ENCODE measurements around the gene ZBTB44. TPM values are rescaled to one million over a fixed set of nuclear protein-coding genes. Genes with fewer than 3 reads are reported as not detected.

The ZBTB44 gene
- total RNA-seq, 1 experiment from 2014 or later: 27.5 TPM

DNA sequence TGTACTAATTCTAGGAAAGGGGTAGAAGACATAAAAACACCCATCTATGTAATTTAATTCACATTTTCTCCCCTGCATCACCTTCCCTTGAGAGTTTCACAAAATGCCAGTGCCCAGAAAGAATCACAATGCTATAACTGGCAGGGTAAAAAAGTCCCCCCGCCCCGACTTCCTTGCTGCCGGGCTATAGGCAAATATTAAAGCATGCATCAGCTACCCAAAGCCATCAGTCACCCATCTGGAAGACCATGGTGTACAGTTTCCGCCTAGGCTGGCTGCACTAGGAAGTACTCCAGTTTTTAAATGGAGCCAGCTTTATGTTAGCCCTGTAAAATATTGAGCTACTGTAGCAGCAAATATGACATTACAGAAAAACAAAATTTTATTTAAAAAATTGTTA, 87.3 kb downstream of the ZBTB44 start:
- Histone ChIP-seq H3F3A (ENCODE audit: low read length, unreplicated experiment) (no peaks in the 10 kb centered on the region), H3K4me3 (ENCODE audit: low read length) (no peak overlapping the region), H4K20me1 (ENCODE audit: low read length) (no peaks in the 10 kb centered on the region), H3K27ac (ENCODE audit: low read length) (no peak overlapping the region), H3K9me3 (ENCODE audit: low read length) (no peaks in the 10 kb centered on the region), H3K9me2 (replicated peaks; ENCODE audit: low read length) (no peaks in the 10 kb centered on the region), H3K4me2 (ENCODE audit: low read length) (no peak overlapping the region), H3K4me1 (ENCODE audit: insufficient read depth, low read length) (no peaks in the 10 kb centered on the region), H3K27me3 (ENCODE audit: low read length) (no peaks in the 10 kb centered on the region), H3K79me2 (ENCODE audit: low read length) (no peaks in the 10 kb centered on the region), H3K36me3 (ENCODE audit: low read depth, low read length) (no peaks in the 10 kb centered on the region), H3K9ac (ENCODE audit: low read length) (no peak overlapping the region), H2AFZ (ENCODE audit: low read length) (no peak overlapping the region)
- ChIA-PET POLR2A (ENCODE audit: unreplicated experiment) (interaction anchor here (0.7 kb wide), 1 partner anchor 792 kb away, joined by 4 read pairs; no protein-coding TSS in a partner anchor), CTCF (interaction anchor here (0.6 kb wide), 1 partner anchor 529 kb away, joined by 16 read pairs; no protein-coding TSS in a partner anchor)
- ATAC-seq: no peak
- TF ChIP-seq EZH2phosphoT487 (IDR thresholded peaks at IDR 0.05; ENCODE audit: borderline replicate concordance, low read length) (no peak), EZH2 (IDR thresholded peaks at IDR 0.05; ENCODE audit: low read length, unreplicated experiment) (no peak)
- TF ChIP-seq, protein P1, sequence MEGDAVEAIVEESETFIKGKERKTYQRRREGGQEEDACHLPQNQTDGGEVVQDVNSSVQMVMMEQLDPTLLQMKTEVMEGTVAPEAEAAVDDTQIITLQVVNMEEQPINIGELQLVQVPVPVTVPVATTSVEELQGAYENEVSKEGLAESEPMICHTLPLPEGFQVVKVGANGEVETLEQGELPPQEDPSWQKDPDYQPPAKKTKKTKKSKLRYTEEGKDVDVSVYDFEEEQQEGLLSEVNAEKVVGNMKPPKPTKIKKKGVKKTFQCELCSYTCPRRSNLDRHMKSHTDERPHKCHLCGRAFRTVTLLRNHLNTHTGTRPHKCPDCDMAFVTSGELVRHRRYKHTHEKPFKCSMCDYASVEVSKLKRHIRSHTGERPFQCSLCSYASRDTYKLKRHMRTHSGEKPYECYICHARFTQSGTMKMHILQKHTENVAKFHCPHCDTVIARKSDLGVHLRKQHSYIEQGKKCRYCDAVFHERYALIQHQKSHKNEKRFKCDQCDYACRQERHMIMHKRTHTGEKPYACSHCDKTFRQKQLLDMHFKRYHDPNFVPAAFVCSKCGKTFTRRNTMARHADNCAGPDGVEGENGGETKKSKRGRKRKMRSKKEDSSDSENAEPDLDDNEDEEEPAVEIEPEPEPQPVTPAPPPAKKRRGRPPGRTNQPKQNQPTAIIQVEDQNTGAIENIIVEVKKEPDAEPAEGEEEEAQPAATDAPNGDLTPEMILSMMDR (conservative IDR thresholded peaks at IDR 0.05; ENCODE audit: low read depth, low read length): no peak
- intact Hi-C loops (cut with micrococcal nuclease): loop anchor here (5.0 kb wide), 1 partner anchor 665 kb away; no protein-coding TSS in a partner anchor
- no peak for DNase-seq
- no TSS peak for BruUV-seq (replicated peaks)

DNA sequence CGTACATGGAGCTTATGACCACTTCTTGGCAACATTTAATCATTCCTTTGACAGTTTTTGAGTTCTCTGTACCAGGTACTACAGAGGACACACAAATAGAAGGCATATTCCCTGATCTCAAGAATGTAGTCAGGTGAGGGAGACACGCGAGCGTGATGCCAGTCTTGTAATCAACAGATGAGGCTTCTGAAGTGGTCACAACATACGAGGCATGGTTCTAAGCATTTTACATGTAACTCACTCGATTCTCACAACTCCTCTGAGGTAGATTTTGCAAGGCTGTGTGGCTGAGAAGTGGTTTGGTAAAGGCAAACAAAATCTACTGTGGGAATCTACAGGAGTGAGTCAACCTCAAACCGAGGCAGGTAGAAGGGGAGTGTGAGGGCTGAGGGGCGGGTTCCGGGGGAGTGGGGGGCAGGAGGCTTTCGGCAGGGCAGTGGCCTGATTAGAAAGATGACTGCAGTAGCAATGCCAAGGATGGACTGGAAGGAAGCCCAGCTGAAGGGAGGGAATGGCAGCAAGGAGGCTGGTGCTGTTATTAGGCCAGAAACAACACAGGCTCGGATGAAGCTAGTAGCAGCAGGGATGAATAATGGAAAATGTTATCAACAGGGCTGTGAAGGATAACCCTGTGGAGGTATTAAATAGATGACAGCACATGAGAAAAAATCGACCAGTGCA, 91.3 kb downstream of the ZBTB44 start:
- Histone ChIP-seq H3K27ac (ENCODE audit: low read length) (no peak overlapping the region), H3K9me3 (ENCODE audit: low read length) (no peaks in the 10 kb centered on the region), H3K79me2 (ENCODE audit: low read length) (no peaks in the 10 kb centered on the region), H3K4me1 (ENCODE audit: insufficient read depth, low read length) (no peaks in the 10 kb centered on the region), H3K9ac (ENCODE audit: low read length) (no peak overlapping the region), H2AFZ (ENCODE audit: low read length) (no peak overlapping the region), H3K4me2 (ENCODE audit: low read length) (no peak overlapping the region), H3K36me3 (ENCODE audit: low read depth, low read length) (no peaks in the 10 kb centered on the region), H3K9me2 (replicated peaks; ENCODE audit: low read length) (no peaks in the 10 kb centered on the region), H3K4me3 (ENCODE audit: low read length) (no peak overlapping the region), H3K27me3 (ENCODE audit: low read length) (no peaks in the 10 kb centered on the region), H4K20me1 (ENCODE audit: low read length) (no peaks in the 10 kb centered on the region), H3F3A (ENCODE audit: low read length, unreplicated experiment) (no peaks in the 10 kb centered on the region)
- no TSS peak for BruUV-seq (replicated peaks)
- no peak for TF ChIP-seq EZH2phosphoT487 (IDR thresholded peaks at IDR 0.05; ENCODE audit: borderline replicate concordance, low read length)
- no peak for TF ChIP-seq EZH2 (IDR thresholded peaks at IDR 0.05; ENCODE audit: low read length, unreplicated experiment)
- TF ChIP-seq, protein P1 (conservative IDR thresholded peaks at IDR 0.05; ENCODE audit: low read depth, low read length): no peak
- no peak for ATAC-seq
- intact Hi-C loops (cut with micrococcal nuclease): no loop called here
- CTCF ChIA-PET: no interaction called here
- POLR2A ChIA-PET (ENCODE audit: unreplicated experiment): no interaction called here
- peak; percentile 27 for DNase-seq

DNA sequence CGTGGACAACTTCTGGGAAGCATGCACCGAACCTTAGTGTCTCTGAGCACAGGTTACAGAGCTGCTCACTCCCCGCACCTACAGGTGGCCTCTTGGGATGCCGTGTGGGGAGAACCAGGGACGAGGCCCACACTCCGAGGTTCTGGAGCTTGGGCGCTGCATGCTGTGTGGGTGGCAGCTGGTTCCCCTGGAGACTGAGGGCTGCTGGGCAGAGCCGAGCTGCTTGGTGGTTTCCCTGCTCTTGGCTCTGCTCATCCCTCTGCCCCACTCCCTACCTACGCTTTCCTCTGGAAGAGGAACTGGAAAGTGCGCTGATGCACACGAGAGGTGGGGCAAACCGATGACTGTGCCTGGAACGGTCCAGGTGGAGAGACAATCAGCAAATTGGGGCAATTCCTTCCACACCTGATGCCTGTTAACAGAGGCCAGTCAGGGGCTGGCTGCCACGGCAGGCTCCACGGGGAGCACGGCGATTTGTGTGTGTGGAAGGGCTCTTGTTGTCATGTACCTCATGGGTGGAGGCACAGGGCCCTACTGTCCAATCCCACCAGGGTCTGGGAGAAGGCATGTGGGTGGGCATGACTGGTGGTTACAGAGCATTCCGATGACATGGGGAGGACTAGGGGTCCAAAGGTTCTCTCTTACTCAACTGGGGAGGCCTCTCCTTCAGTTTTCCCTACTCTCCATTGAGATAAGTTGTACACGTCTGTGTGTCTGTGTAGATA, 94.2 kb downstream of the ZBTB44 start:
- ATAC-seq (no peak), DNase-seq (no peak)
- Histone ChIP-seq H3K9ac (ENCODE audit: low read length) (no peak overlapping the region), H3K79me2 (ENCODE audit: low read length) (no peaks in the 10 kb centered on the region), H3K36me3 (ENCODE audit: low read depth, low read length) (no peaks in the 10 kb centered on the region), H3K9me2 (replicated peaks; ENCODE audit: low read length) (no peaks in the 10 kb centered on the region), H3K4me1 (ENCODE audit: insufficient read depth, low read length) (no peaks in the 10 kb centered on the region), H2AFZ (ENCODE audit: low read length) (no peak overlapping the region), H4K20me1 (ENCODE audit: low read length) (no peaks in the 10 kb centered on the region), H3F3A (ENCODE audit: low read length, unreplicated experiment) (no peaks in the 10 kb centered on the region), H3K4me3 (ENCODE audit: low read length) (no peak overlapping the region), H3K27ac (ENCODE audit: low read length) (no peak overlapping the region), H3K9me3 (ENCODE audit: low read length) (no peaks in the 10 kb centered on the region), H3K4me2 (ENCODE audit: low read length) (no peak overlapping the region), H3K27me3 (ENCODE audit: low read length) (no peaks in the 10 kb centered on the region)
- intact Hi-C loops (cut with micrococcal nuclease): no loop called here
- CTCF ChIA-PET: no interaction called here
- TF ChIP-seq, protein P1 (conservative IDR thresholded peaks at IDR 0.05; ENCODE audit: low read depth, low read length): no peak
- TF ChIP-seq EZH2phosphoT487 (IDR thresholded peaks at IDR 0.05; ENCODE audit: borderline replicate concordance, low read length): no peak
- TF ChIP-seq EZH2 (IDR thresholded peaks at IDR 0.05; ENCODE audit: low read length, unreplicated experiment): no peak
- POLR2A ChIA-PET (ENCODE audit: unreplicated experiment): no interaction called here
- no TSS peak for BruUV-seq (replicated peaks)

All from PC-3 (cell line).